HAP-1 (cell line): ENCODE data around the gene ANKRD49.

Source experiments
- DNase-seq, 2 experiments: peaks; one replicate each; pipeline ENCODE4 v3.0.0-alpha.2; 2016 to 2020; ENCODE audit warnings: low spot score in 2 of 2
- H3K27me3 ChIP-seq: fragments of 250-450 bp; sonication (Bioruptor Pico); 2 replicates; pipeline ENCODE4 v1.5.1; 2020; ENCODE audit warnings: low read depth, mild to moderate bottlenecking, moderate library complexity
- H3K36me3 ChIP-seq: fragments of 250-450 bp; sonication (Bioruptor Pico); replicated peaks from 2 replicates; pipeline ENCODE4 v1.5.1; 2020; ENCODE audit warnings: mild to moderate bottlenecking
- H3K4me1 ChIP-seq: fragments of 250-450 bp; sonication (Bioruptor Pico); 2 replicates; pipeline ENCODE4 v1.5.1; 2020; ENCODE audit warnings: mild to moderate bottlenecking
- H3K4me3 ChIP-seq: fragments of 250-450 bp; sonication (Bioruptor Pico); 2 replicates; pipeline ENCODE4 v1.5.1; 2020; ENCODE audit warnings: mild to moderate bottlenecking, moderate library complexity
- H3K9me3 ChIP-seq: fragments of 250-450 bp; sonication (Bioruptor Pico); 2 replicates; pipeline ENCODE4 v1.5.1; 2020; ENCODE audit warnings: mild to moderate bottlenecking, moderate library complexity
- in situ Hi-C: fragments of 300-500 bp; cut with MboI; formaldehyde crosslinking; loops from 3 replicates; pipeline ENCODE4 v1.14.3; 2020; ENCODE audit warnings: low sequenced_read_pairs, inconsistent platforms, mixed read lengths

Gene ANKRD49, protein sequence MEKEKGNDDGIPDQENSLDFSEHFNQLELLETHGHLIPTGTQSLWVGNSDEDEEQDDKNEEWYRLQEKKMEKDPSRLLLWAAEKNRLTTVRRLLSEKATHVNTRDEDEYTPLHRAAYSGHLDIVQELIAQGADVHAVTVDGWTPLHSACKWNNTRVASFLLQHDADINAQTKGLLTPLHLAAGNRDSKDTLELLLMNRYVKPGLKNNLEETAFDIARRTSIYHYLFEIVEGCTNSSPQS

GRCh38 chr11:94493281-94494125 lies at the start of gene ANKRD49, which contains the start of gene MRE11:
TSS of gene ANKRD49 (plus strand) at chr11:94493984. CDS start at chr11:94496694, 2,710 bp downstream.
TSS of gene MRE11 (minus strand) at chr11:94493844. CDS start at chr11:94492801, 1,043 bp downstream.
- Histone ChIP-seq H3K9me3 (no peaks in the 10 kb centered on the region), H3K36me3 (peaks cover 22% of the 10 kb centered on the region), H3K4me3 (peak within 1 kb of the TSS; percentile 81), H3K27me3 (no peaks in the 10 kb centered on the region), H3K4me1 (peaks cover 5% of the 10 kb centered on the region; the same call in 1 of the 2 replicates)
- peak; percentile 94 to 96 for DNase-seq
- in situ Hi-C loops = no loop called here

DNA sequence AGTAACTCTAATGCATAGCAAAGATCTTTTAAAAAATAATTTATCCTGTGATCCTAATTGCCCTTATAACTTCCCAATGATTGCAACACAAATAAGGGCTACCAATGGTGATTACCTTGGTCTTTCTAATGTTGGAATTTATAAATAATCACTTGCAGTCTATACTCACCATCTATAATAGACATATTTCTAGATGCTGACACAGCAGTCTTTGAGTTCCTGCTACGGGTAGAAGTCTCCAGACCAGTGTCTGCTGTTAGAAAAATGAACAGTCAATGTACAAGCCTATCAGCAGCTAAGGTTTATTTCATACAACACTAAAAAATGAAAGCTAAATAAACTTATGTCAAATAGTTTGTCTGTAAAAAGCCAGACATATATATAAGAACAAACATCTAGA lies 48.1 kb upstream of the ANKRD49 start:
- in situ Hi-C loops = no loop called here
- no peak for DNase-seq
- Histone ChIP-seq H3K4me3 (no peak overlapping the region), H3K9me3 (no peaks in the 10 kb centered on the region), H3K27me3 (no peaks in the 10 kb centered on the region), H3K36me3 (peaks cover 26% of the 10 kb centered on the region), H3K4me1 (no peaks in the 10 kb centered on the region)

DNA sequence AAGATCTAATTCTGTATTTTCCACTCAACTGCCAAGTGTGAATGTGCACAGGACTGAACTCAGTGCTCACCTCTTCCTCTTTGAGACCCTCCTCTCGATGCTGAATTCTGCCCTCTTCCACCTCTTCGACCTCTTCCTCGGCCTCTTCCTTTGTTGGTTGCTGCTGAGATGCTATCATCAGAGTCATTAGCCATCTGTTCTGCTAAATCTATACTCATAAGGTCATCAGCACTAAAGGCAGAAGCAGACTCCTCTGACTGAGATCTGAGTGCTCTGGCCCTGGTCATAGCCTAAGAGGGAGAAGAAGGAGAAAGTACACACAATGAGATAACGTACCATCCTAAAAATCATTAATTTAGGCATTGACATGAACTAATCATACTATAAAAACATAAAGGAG lies 46.6 kb upstream of the ANKRD49 start:
- H3K9me3 ChIP-seq = no peaks in the 10 kb centered on the region
- H3K27me3 ChIP-seq = no peaks in the 10 kb centered on the region
- no peak for DNase-seq
- in situ Hi-C loops = no loop called here
- no peak overlapping the region for H3K4me3 ChIP-seq
- H3K36me3 ChIP-seq = peaks cover 26% of the 10 kb centered on the region
- no peaks in the 10 kb centered on the region for H3K4me1 ChIP-seq

- H3K27me3 ChIP-seq = no peaks in the 10 kb centered on the region
- in situ Hi-C loops = no loop called here
- no peak overlapping the region for H3K4me3 ChIP-seq
- DNase-seq = no peak
- H3K4me1 ChIP-seq = no peaks in the 10 kb centered on the region
- peaks cover 23% of the 10 kb centered on the region for H3K36me3 ChIP-seq
- H3K9me3 ChIP-seq = no peaks in the 10 kb centered on the region
Measured at GRCh38 chr11:94449029-94449428, 44.8 kb upstream of the ANKRD49 start.

DNA sequence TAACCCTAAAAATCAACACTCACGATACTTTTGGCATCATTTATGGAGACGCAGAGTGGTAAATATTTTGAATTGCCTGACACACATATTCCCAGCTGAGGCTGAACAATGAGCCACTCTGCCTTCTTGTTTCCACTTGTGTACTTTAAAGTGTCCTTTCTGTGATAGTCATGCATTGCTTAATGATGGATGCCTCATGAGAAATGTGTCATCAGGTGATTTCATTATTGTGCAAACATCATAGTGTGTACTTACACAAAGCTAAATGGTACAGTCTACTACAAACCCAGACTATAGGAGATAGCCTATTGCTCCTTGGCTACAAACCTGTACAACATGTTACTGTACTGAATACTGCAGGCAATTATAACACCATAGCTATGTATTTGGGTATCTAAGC lies 44.3 kb upstream of the ANKRD49 start:
- no peak for DNase-seq
- in situ Hi-C loops = no loop called here
- Histone ChIP-seq H3K9me3 (no peaks in the 10 kb centered on the region), H3K36me3 (peaks cover 20% of the 10 kb centered on the region), H3K27me3 (no peaks in the 10 kb centered on the region), H3K4me3 (no peak overlapping the region), H3K4me1 (no peaks in the 10 kb centered on the region)

- no peak overlapping the region for H3K4me3 ChIP-seq
- no peaks in the 10 kb centered on the region for H3K4me1 ChIP-seq
- DNase-seq = no peak
- no peaks in the 10 kb centered on the region for H3K9me3 ChIP-seq
- in situ Hi-C loops = no loop called here
- H3K27me3 ChIP-seq = no peaks in the 10 kb centered on the region
- peaks cover 17% of the 10 kb centered on the region for H3K36me3 ChIP-seq
Measured at GRCh38 chr11:94450048-94450447, 43.7 kb upstream of the ANKRD49 start.

DNA sequence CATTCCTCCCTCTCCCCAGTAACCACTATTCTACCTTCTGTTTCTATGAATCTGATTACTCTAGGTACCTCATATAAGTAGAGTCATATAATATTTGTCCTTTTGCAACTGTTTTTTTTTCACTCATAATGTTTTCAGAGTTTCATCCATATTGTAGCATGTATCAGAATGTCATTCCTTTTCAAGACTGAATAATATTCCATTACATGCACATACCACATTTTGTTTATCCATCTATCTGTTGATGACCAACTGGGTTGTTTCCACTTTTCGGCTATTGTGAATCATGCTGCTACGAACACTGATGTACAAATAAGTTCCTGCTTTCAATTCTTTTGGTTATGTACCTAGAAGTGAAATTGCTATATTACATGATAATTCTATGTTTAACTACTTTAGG lies 40.8 kb upstream of the ANKRD49 start:
- DNase-seq = no peak
- Histone ChIP-seq H3K9me3 (no peaks in the 10 kb centered on the region), H3K36me3 (peaks cover 3% of the 10 kb centered on the region; the same call in 1 of the 2 replicates), H3K4me1 (no peaks in the 10 kb centered on the region), H3K4me3 (no peak overlapping the region), H3K27me3 (no peaks in the 10 kb centered on the region)
- in situ Hi-C loops = no loop called here

DNA sequence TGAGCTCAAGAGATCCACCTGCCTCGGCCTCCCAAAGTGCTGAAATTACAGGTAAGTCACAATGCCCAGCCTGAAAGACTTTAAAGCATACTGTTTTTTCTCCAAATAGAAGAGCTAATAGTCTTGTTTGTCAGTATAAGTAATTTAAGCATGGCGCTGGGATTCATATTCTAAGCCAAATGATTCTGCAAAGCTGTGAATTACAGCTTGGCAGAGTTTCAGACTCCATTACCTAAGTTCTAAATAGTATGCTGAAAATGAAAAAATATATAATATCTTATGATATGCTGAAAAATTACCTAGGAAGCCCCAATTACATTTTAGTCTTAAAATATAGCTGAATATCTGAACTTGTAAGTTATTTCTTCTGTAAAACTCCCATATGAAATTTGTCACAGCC lies 39.5 kb upstream of the ANKRD49 start:
- Histone ChIP-seq H3K27me3 (no peaks in the 10 kb centered on the region), H3K36me3 (peaks cover 4% of the 10 kb centered on the region), H3K9me3 (no peaks in the 10 kb centered on the region), H3K4me1 (no peaks in the 10 kb centered on the region), H3K4me3 (no peak overlapping the region)
- in situ Hi-C loops = no loop called here
- no peak for DNase-seq

GRCh38 chr11:94455861-94456260 lies 37.9 kb upstream of the ANKRD49 start:
- H3K4me3 ChIP-seq = no peak overlapping the region
- no peaks in the 10 kb centered on the region for H3K27me3 ChIP-seq
- no peaks in the 10 kb centered on the region for H3K9me3 ChIP-seq
- peaks cover 14% of the 10 kb centered on the region for H3K36me3 ChIP-seq
- in situ Hi-C loops = no loop called here
- H3K4me1 ChIP-seq = no peaks in the 10 kb centered on the region
- no peak for DNase-seq

DNA sequence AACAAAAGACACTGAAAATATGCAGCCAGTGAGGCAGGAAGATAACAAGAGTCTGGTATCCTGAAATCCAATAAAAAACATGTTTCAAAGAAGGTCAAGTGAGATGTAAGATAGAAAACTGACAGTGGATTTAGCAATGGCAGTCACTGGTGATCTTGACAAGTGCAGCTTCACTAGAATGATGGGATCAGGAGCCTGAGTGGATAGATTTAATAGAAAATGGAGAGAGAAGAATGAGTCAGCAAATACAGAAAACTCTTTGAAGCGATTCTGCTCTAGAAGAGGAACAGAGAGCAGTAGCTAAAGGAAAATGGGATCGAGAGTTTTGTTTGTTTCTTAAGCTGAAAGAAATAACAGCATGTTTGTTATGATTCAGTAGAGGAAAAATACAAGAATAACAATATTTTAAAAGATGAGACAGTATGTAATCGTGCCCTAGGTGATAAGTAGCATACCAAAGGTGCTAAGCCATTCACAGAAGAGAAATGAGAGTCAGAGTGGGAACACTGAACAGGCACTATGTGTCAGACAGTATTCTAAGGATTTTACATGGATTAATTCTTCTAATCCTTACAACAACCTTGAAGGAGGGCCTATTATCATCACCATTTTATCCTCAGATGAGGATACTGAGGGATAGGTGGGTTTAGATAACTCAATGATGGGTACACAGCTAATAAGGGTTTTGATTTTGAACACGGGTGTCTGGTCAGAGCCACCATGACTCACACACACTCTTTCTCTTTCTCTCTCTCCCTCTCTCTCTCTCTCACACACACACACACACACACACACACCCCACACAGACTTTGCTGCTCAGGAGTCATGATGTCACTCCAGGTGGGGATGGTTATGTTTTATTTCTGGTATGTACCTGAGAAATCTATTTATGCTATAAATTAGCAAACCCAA lies 36.4 kb upstream of the ANKRD49 start:
- peaks cover 15% of the 10 kb centered on the region for H3K36me3 ChIP-seq
- in situ Hi-C loops = no loop called here
- H3K9me3 ChIP-seq = no peaks in the 10 kb centered on the region
- no peak for DNase-seq
- H3K27me3 ChIP-seq = no peaks in the 10 kb centered on the region
- no peaks in the 10 kb centered on the region for H3K4me1 ChIP-seq
- no peak overlapping the region for H3K4me3 ChIP-seq

GRCh38 chr11:94459576-94459975 lies 34.2 kb upstream of the ANKRD49 start:
- H3K27me3 ChIP-seq = no peaks in the 10 kb centered on the region
- in situ Hi-C loops = no loop called here

GRCh38 chr11:94469416-94469815 lies 24.4 kb upstream of the ANKRD49 start:
- Histone ChIP-seq H3K4me1 (no peaks in the 10 kb centered on the region), H3K9me3 (no peaks in the 10 kb centered on the region), H3K4me3 (no peak overlapping the region), H3K27me3 (no peaks in the 10 kb centered on the region), H3K36me3 (peaks cover 7% of the 10 kb centered on the region)
- in situ Hi-C loops = no loop called here
- no peak for DNase-seq

More at GRCh38 chr11:94459576-94459975, 34.2 kb upstream of the ANKRD49 start:
- DNase-seq = no peak
- Histone ChIP-seq H3K4me3 (no peak overlapping the region), H3K4me1 (no peaks in the 10 kb centered on the region), H3K36me3 (peaks cover 15% of the 10 kb centered on the region), H3K9me3 (no peaks in the 10 kb centered on the region)

DNA sequence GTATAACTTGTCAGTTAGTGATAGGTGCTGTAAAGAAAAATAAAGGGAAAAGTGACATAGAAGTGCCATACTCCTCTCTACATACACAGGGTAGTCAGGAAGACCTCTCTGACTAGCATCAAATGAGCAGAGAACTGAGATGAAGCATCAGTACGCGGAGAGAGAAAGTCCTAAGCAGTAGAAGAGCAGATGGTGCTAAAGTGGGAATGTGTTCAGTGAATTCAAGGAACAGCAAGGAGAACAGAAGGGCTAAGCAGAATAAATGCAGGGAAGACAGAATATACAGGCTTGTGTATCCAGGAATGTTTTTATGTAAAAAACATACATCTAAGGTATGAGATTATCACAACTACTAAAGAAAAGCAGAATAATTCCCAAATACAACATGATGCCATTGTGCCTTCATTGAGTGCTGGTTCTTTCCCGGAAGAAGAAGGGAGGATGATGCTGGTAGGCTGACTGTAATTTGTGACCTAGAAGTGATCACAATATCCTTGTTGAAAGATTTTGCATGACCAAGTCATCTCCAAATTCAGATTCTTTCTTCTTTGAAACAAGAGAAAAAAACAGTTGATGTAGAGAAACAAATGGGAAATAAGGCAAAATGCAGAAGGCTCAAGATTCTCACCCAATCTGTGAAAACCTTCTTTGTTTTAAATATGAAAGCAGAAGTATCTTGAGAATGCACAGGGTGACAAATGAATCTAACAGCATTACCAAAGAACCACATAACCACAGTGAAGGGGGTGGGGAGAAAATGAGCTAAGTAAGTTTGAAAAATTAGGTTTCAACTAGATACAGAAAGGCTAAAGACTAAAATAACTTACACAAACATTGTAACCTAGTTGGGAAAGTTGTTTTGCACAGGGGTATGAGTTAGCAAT lies 20.6 kb upstream of the ANKRD49 start:
- Histone ChIP-seq H3K4me3 (no peak overlapping the region), H3K9me3 (no peaks in the 10 kb centered on the region), H3K27me3 (no peaks in the 10 kb centered on the region), H3K4me1 (no peaks in the 10 kb centered on the region), H3K36me3 (peaks cover 7% of the 10 kb centered on the region)
- no peak for DNase-seq
- in situ Hi-C loops = no loop called here
